Suprapubic skin (tissue), 4 donors: ENCODE data around the gene CYBA. TPM values are rescaled to one million over a fixed set of nuclear protein-coding genes. Genes with fewer than 3 reads are reported as not detected.

Source experiments
- DNase-seq, 2 donors: peaks; one replicate each; pipeline ENCODE4 v3.0.0-alpha.2; 2019; ENCODE audit warnings: low spot score in 2 of 2
- H3K27ac ChIP-seq: fragments of 200-600 bp; sonication (generic); one replicate; pipeline ENCODE4 v1.5.1; 2019
- H3K27me3 ChIP-seq: fragments of 200-600 bp; sonication (generic); one replicate; pipeline ENCODE4 v1.5.1; 2019
- H3K36me3 ChIP-seq: fragments of 200-600 bp; sonication (generic); one replicate; pipeline ENCODE4 v1.5.1; 2019
- H3K4me1 ChIP-seq: fragments of 200-600 bp; sonication (generic); one replicate; pipeline ENCODE4 v1.5.1; 2019
- H3K4me3 ChIP-seq: fragments of 200-600 bp; sonication (generic); one replicate; pipeline ENCODE4 v1.5.1; 2019; ENCODE audit warnings: mild to moderate bottlenecking
- H3K9me3 ChIP-seq: fragments of 200-600 bp; sonication (generic); one replicate; pipeline ENCODE4 v1.5.1; 2019
- EP300 ChIP-seq: sonication (generic); formaldehyde crosslinking; IDR thresholded peaks from one replicate; pipeline ENCODE4 v1.6.1; 2017; ENCODE audit warnings: antibody characterized with exemption
- POLR2A ChIP-seq, 2 donors: fragments of 450-650 bp; IDR thresholded peaks; one replicate each; pipeline ENCODE4 v1.6.1; 2017; ENCODE audit warnings: antibody characterized with exemption in 2 of 2, mild to moderate bottlenecking in 2 of 2, moderate library complexity in 2 of 2
- POLR2AphosphoS5 ChIP-seq, 3 donors: sonication (generic); formaldehyde crosslinking; IDR thresholded peaks; one replicate each; pipeline ENCODE4 v1.6.1; 2017; ENCODE audit warnings: antibody characterized with exemption in 3 of 3
- WGBS: methylation state at CpG from one replicate; pipeline ENCODE4 v1.1.5; 2018; 5-methylcytosine and 5-hydroxymethylcytosine counted together
- total RNA-seq, 4 donors: library from RNA; depleted of rRNA; stranded (reverse); fragments of >200 nt; gene quantifications; one replicate each; pipeline ENCODE4 v1.1.0, GENCODE V29; 2016
- TF ChIP-seq, protein P1 (sequence below), 2 donors: fragments of 200-600 bp in 1 of 2; fragments of 450-650 bp in 1 of 2; sonication (generic) in 1 of 2; IDR thresholded peaks; one replicate each; pipeline ENCODE4 v1.5.1; 2016 to 2019; ENCODE audit warnings: antibody characterized with exemption in 2 of 2, mild to moderate bottlenecking in 1 of 2, moderate library complexity in 1 of 2

CYBA gene
- total RNA-seq, 4 donors from 2014 or later, result 22.4 to 39.1 (median 29.7) TPM

DNA sequence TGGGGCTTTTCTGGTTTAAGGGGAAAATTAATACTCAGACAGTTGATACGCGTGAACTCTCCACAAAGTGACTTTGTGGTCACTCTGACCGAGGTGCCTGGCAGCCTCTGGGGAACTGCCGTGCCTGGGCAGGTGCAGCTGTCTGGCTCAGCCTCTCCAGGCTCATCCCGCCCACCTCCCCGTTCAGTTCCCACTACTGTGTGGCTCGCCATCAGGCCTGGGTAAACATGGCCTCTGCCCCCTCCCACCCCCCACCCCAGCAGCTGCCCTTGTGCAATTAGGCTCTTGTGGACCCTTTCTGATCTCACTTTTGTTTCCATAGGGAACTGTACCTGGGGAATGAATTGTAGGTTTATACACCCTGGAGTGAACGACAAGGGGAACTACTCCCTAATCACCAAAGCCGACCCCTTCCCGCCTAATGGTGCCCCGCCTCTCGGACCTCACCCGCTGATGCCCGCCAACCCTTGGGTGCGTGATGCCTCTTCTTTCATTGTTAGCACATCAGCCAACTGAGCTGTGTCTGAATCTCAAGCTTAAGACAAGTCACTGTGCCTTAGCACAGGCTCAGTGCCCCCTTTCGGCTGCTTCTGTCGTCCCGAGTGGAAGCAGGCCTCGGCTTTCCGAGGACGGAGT, 52.9 kb downstream of the CYBA start:
- peaks cover 50% of the 10 kb centered on the region for H3K36me3 ChIP-seq
- H3K4me3 ChIP-seq, result no peak overlapping the region
- no peak for DNase-seq
- peaks cover 20% of the 10 kb centered on the region for H3K4me1 ChIP-seq
- TF ChIP-seq POLR2A (IDR thresholded peaks at IDR 0.05), result no peak
- TF ChIP-seq, protein P1, sequence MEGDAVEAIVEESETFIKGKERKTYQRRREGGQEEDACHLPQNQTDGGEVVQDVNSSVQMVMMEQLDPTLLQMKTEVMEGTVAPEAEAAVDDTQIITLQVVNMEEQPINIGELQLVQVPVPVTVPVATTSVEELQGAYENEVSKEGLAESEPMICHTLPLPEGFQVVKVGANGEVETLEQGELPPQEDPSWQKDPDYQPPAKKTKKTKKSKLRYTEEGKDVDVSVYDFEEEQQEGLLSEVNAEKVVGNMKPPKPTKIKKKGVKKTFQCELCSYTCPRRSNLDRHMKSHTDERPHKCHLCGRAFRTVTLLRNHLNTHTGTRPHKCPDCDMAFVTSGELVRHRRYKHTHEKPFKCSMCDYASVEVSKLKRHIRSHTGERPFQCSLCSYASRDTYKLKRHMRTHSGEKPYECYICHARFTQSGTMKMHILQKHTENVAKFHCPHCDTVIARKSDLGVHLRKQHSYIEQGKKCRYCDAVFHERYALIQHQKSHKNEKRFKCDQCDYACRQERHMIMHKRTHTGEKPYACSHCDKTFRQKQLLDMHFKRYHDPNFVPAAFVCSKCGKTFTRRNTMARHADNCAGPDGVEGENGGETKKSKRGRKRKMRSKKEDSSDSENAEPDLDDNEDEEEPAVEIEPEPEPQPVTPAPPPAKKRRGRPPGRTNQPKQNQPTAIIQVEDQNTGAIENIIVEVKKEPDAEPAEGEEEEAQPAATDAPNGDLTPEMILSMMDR (IDR thresholded peaks at IDR 0.05), result no peak
- no peak for TF ChIP-seq EP300
- no peak for TF ChIP-seq POLR2AphosphoS5 (IDR thresholded peaks at IDR 0.05)
- no peak overlapping the region for H3K27ac ChIP-seq
- H3K9me3 ChIP-seq, result no peaks in the 10 kb centered on the region
- H3K27me3 ChIP-seq, result no peaks in the 10 kb centered on the region
- 86% methylated on average over 21 of the region's 21 CpGs for WGBS

DNA sequence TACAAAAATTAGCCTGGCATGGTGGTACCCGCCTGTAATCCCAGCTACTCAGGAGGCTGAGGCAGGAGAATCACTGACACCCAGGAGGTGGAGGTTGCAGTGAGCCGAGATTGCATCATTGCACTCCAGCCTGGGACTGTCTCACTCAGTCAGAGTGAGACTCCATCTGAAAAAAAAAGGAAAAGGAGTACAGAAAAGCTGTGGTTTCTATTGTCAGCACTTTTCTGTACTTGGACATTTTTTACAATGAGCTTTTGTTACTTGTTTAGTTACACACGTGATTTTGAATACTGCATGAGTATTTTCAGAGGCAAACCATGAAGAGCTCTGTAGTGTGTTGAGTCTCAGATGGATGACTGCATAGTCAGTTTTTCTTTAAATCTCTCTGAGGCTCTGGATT, 54.4 kb downstream of the CYBA start:
- no peaks in the 10 kb centered on the region for H3K27me3 ChIP-seq
- peaks cover 12% of the 10 kb centered on the region for H3K4me1 ChIP-seq
- H3K9me3 ChIP-seq, result no peaks in the 10 kb centered on the region
- no peak overlapping the region for H3K27ac ChIP-seq
- no peak overlapping the region for H3K4me3 ChIP-seq
- WGBS, result 83% methylated on average over 3 of the region's 3 CpGs
- TF ChIP-seq, protein P1 (IDR thresholded peaks at IDR 0.05), result no peak
- no peak for TF ChIP-seq POLR2A (IDR thresholded peaks at IDR 0.05)
- TF ChIP-seq EP300, result no peak
- TF ChIP-seq POLR2AphosphoS5 (IDR thresholded peaks at IDR 0.05), result no peak
- peaks cover 40% of the 10 kb centered on the region for H3K36me3 ChIP-seq
- no peak for DNase-seq

DNA sequence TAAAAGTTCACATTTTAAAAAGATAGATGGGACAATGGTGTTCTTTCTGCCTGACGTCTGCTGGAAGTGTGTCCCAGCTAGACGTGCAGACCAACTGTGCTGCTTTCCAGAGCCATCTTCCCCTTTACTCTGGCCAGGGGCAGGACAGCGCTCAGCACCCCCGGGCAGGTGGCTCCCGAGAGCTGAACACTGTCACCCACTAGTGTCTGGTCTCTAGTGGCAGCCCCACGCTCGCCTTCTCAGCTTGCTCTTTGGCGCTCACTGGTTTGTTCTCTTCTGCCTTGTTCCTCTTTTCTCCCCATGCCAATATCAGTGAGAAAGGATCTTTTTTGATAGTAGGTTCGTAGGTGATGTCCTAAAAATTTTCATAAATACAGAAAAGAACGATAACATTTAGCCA, 54.9 kb downstream of the CYBA start:
- no peak for DNase-seq
- 92% methylated on average over 10 of the region's 10 CpGs for WGBS
- TF ChIP-seq, protein P1 (IDR thresholded peaks at IDR 0.05), result no peak
- TF ChIP-seq POLR2A (IDR thresholded peaks at IDR 0.05) (no peak), EP300 (no peak), POLR2AphosphoS5 (IDR thresholded peaks at IDR 0.05) (no peak)
- Histone ChIP-seq H3K9me3 (no peaks in the 10 kb centered on the region), H3K27ac (no peak overlapping the region), H3K36me3 (peaks cover 36% of the 10 kb centered on the region), H3K4me3 (no peak overlapping the region), H3K27me3 (no peaks in the 10 kb centered on the region), H3K4me1 (peaks cover 14% of the 10 kb centered on the region)

DNA sequence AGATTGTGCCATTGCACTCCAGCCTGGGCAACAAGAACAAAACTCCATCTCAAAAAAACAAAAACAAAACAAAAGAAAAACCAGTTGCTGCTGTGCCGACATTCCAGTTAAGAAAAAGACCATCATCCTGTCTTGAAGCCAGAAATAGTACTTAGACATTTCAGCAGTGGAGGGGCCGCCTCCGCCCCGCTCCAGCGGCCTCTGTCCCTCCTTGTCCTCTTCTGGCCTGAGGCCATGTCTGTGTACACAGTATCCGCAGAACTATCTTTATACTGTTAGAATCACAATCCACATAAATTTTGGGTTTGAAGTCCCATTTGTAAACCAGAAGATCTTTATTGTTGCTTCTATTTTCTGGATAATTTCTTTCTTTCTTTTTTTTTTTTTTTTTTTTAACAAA, 55.8 kb downstream of the CYBA start:
- WGBS, result 80% methylated on average over 6 of the region's 6 CpGs
- TF ChIP-seq POLR2AphosphoS5 (IDR thresholded peaks at IDR 0.05), result no peak
- TF ChIP-seq EP300, result no peak
- no peak for TF ChIP-seq POLR2A (IDR thresholded peaks at IDR 0.05)
- TF ChIP-seq, protein P1 (IDR thresholded peaks at IDR 0.05), result no peak
- H3K36me3 ChIP-seq, result peaks cover 30% of the 10 kb centered on the region
- H3K27ac ChIP-seq, result no peak overlapping the region
- peaks cover 7% of the 10 kb centered on the region for H3K4me1 ChIP-seq
- DNase-seq, result no peak
- H3K27me3 ChIP-seq, result no peaks in the 10 kb centered on the region
- H3K9me3 ChIP-seq, result no peaks in the 10 kb centered on the region
- no peak overlapping the region for H3K4me3 ChIP-seq

DNA sequence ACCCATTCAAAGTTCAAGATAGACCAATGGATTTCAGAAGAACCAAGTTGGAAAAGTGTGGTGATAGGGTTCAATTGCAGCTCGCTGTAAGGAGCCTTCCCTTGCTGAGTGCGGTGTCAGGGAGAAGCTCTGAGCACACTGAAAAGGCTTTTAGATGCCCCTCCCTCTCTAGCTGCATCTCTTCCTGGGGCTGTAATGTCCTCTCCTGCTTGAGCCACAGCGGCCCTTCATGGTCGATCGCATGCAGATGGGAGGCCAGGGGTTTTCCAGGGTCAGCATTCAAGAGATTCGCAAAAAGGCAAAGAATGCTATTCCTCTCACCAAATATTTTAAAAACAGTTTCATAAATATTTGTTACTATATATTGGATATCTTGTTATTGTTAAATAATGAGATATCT, 56.9 kb downstream of the CYBA start:
- no peak for DNase-seq
- Histone ChIP-seq H3K27ac (no peak overlapping the region), H3K36me3 (peaks cover 30% of the 10 kb centered on the region), H3K4me1 (peaks cover 6% of the 10 kb centered on the region), H3K9me3 (no peaks in the 10 kb centered on the region), H3K27me3 (no peaks in the 10 kb centered on the region), H3K4me3 (no peak overlapping the region)
- 94% methylated on average over 6 of the region's 6 CpGs for WGBS
- TF ChIP-seq POLR2AphosphoS5 (IDR thresholded peaks at IDR 0.05) (no peak), POLR2A (IDR thresholded peaks at IDR 0.05) (no peak), EP300 (no peak)
- TF ChIP-seq, protein P1 (IDR thresholded peaks at IDR 0.05), result no peak
